COLO668 (cell line): ENCODE data around the gene PLIN1.

Source experiments
- DNase-seq: peaks from one replicate; lab custom pipeline; 2025; ENCODE audit not compliant: unreplicated experiment; lab: John Stamatoyannopoulos, UW

The PLIN1 gene

GRCh38 chr15:89672221-89673164, 6.7 kb downstream of the PLIN1 start:
- no peak for DNase-seq

DNA sequence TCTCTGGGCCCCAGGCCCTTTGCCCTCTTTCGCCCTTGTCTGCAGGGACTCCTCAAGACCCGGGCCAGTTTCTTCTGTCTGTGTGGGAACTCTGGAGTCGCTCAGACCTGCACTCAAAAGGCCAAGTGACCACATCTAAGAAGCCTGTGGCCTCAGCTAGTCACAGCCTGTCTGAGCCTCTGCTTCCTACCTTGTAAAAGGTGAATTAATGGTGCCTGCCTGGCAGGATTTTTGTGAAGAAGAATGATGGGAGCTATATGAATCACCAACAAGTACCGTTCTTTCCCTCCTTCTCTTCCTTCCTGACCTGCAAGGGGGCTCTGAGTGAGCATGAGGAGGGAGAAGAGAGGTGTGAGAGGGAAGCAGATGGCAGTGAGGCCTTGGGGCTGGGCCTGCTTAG, 7.5 kb downstream of the PLIN1 start:
- no peak for DNase-seq

DNA sequence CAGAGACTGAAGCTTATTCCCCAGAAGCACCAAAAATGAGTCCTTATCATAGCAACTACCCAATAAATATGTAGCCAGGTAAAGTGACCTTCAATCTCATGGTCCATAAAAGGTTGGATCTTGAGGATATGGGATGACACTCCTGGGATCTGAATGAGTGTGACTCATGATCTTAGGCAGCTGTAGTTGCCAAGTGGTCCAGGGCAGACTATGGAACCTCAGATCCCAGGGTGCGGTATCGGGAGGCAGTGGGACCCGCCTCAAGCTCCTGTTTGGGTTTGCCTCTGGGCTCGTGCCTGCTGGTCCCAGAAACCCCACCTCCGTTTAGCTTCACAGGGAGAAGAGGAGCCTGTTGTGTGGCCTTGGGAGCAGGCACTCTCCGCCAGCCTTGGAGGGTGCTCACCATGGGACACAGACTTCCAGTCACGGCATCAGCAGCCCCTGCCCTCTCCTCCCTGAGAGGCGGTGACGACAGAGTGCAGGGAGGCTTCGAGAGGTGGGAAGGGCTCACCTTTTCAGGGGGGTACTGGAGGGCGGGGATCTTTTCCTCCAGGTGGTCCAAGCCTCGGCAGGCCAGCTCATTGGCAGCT, 8.1 kb downstream of the PLIN1 start:
- no peak for DNase-seq

- no peak for DNase-seq
These were observed 9.2 kb downstream of the PLIN1 start for GRCh38 chr15:89669941-89670340.

DNA sequence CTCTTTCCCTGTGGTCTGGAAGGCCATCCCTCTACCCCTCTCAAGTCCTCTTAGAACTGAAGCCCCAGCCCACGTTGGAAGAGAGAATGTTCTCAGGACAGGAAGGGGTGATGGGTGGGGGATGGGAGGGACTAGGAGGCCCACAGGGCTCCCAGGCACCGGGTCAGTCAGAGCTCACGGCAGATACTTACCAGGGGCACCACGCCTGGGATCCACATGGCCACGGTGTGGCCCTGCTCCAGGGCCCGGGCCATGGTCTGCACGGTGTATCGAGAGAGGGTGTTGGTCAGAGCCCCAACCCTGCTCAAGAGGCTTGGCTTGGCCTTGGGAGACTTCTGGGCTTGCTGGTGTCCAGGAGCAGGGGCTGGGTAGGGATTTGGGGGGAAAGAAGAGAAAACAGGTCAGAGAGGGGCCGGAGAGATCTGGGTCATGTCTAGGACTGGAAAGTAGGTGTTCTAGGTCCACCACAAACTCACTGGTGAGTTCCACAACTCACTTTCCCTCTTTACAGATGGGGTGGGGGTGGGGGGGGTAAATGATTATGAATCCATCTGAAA, 9.8 kb downstream of the PLIN1 start:
- DNase-seq = no peak

DNA sequence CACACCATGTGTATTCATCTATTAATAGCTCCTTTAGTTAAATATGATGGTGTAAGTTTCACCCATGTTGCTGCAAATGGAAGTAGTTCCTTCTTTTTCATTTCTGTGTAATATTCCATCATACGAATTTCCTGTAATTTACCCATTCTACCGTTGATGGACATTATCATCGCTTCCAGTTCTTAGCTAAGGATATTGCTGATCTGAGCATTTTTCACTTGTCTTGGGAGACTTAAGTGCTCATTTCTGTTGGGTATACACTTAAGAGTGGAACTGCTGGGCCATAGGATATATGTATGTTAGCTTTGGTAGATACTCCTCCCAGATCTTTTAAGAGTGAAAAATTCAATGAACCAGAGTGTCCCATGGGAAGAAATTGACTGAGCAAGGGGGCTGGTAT, 11.0 kb downstream of the PLIN1 start:
- no peak for DNase-seq

DNA sequence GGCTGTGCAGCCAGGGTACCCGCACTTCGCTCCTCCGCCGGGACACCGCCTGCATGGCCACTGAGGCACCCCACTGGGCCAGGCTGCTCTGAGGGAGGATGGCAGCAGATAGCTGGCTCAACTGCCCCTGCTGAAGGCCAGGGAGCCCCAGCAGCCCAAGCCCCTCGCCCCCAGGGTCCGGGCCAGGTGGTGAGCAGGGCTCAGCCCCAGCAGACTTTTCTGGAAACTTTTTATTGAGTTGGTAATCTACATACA, 11.5 kb downstream of the PLIN1 start:
- no peak for DNase-seq

DNA sequence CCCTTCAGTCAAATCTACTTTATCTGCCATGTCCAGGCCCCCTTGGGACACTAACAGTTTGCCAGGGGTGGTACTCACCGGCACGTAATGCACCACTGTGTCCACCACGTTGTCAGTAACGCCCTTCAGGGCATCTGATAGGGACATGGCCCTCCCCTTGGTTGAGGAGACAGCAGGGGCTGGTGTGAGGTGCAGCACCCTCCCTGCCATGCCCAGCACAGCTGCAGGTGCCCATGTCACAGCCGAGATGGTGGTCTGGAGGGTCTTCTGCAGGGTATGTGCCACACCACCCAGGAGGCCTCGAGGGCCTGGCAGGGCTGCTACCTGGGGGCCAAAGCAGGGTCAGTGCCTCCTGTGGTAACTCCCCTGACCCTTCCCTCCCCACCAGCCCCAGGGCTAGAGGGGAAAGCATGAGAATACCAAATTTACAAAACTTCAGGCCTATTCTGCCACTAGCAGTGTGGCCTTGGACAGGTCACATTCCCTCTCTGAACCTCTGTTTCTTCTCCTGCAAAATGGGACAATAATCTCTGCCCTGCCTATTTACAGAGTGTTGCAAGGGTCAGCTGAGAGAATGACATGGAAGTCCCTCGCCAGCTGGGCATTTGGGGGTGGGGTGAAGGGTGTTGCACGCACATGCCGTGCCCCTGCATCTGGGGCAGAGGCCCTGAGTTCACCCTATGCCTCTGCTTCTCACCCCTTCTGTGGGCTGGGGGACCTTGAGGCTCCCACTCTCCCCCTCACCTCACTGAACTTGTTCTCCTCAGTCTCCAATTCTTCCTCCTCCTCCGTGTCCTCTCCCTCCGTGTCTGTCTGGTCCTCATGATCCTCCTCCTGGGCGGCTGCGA, 12.1 kb downstream of the PLIN1 start:
- DNase-seq = no peak

DNA sequence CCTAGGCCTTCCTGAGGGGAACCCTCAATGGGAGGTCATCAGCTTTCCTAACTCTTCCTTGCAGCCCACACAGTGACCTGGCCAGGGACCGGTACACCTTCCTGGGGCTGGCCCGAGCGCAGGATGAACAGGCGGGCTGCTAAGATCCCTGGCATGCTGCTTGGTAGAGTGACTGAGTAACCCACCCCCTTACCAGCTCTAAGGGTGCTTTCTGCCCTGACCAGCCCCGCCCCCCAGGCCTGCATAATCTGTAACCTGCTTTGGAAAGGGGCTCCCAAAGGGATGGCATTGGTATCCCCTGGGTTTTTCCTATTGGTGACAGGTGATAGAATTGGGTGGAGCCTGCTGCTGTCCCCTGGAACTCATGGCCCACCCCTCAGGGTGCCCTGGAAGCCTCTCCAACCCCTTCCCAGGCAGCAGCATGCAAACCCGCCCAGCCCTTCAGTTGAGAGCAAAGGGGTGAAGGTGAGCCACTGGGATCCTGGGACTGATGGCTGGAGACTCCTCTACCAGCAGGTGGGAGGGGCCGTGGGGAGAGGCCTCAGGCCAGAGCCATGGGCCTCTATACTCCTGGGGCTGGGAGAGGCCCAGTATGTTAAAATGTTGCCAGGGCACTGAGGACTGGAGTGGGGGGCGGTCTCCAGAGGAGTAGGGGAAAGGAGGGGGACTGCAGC, 12.8 kb downstream of the PLIN1 start:
- no peak for DNase-seq

GRCh38 chr15:89665449-89666181, 13.6 kb downstream of the PLIN1 start:
- peak; percentile 81 for DNase-seq

GRCh38 chr15:89664441-89665350, 14.5 kb downstream of the PLIN1 start:
- DNase-seq = peak; percentile 71

GRCh38 chr15:89662893-89663626, 16.1 kb downstream of the PLIN1 start:
- no peak for DNase-seq

- no peak for DNase-seq
These were observed 18.6 kb downstream of the PLIN1 start for GRCh38 chr15:89660556-89660955.

- DNase-seq = no peak
These were observed 19.9 kb downstream of the PLIN1 start for GRCh38 chr15:89659295-89659694.

- no peak for DNase-seq
These were observed 21.4 kb downstream of the PLIN1 start for GRCh38 chr15:89657686-89658200.

DNA sequence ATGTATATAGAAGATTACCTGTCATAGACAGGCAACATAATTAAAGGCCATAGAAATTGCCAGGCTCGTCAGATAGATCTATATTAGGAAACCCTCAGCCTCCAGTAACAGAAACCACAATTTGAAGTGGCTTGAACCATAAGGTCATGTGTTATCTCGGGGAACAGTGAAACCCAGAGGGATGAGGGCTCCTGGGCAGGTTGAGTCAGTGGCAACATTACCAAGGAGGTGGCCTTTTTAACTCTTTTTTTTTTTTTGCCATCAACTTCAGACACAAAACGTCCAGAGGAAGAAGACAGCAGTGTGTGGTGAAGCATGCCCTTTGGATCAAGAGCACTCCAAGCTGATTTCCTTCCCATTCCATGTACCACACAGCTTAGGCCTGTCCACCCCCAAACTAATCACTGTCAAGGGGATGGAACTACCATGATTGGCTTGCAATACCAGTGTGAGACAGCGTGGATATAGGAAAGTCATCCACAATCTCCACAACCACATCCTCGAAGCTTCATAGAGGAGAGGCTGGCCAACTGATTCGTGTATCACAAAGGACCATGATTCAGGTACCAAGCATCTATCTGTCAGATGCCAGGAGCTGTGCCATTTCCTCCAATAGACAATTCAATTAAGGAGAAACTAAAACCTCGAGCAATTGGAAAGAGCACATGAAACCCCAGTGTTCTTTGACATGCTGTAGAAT, 22.9 kb downstream of the PLIN1 start:
- no peak for DNase-seq

DNA sequence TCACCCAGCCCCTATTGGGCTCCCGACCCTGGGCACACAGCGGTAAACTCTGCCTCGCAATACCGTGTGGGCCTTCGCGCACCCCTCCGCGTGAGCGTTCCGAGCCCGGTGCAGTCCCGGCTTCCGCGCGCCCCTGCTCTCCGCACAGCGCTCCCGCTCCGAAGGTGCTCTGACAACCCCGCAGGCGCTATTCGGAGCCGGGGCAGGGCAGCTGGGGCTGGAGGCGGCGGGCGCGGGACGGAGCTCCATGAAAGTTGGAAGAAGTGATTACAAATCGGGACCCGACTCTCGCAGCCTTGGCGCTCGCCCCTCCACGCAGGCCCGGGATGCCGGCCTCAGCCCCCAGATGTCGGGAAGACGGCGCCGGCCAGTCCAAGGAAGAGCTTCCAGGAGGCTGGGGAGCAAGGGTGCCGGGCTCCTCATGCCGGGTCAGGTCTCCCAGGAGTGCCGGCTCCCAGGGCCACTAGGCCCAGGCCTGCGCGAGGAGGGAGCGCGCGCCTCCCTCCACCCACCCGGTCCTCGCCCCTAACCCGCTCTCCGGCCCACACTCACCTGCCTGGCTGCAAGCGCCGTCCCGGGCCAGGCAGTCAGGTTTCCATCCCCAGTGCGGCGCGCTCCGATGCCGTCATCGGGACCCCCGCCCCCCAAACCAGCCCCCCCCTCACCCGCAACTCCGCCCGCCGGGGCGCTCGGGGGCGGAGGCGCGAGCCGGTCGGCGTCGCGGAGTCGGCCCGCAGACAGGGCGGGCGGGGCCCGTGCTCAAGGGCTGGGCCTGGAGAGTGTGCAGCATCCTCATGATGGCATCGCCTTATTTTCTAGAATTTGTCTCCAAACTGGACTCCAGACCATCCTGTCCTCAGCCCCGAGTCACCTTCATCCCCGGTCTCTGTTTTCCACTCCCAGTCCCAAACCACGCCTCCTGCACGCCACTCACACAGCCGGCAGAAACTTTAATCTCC, 24.0 kb downstream of the PLIN1 start, which contains the start of gene KIF7:
Gene KIF7, minus strand, starts transcription at position 621 of the 959 bp plus-strand sequence. CDS start 2,537 bp downstream, outside the sequence.
- peak; percentile 8 for DNase-seq
